Tibial nerve (tissue), 3 donors: ENCODE results near the gene DHX34.

Experiments used
- CTCF ChIP-seq, 5 experiments: fragments of 200-600 bp in 3 of 5; fragments of 450-650 bp in 2 of 5; sonication (generic) in 3 of 5; IDR thresholded peaks; one replicate each; pipeline ENCODE4 v1.5.1; 2016 to 2019; ENCODE audit warnings: antibody characterized with exemption in 5 of 5, mild to moderate bottlenecking in 3 of 5, moderate library complexity in 2 of 5
- POLR2A ChIP-seq, 2 donors: fragments of 450-650 bp; IDR thresholded peaks; one replicate each; pipeline ENCODE4 v1.6.1; 2017; ENCODE audit warnings: antibody characterized with exemption in 2 of 2, mild to moderate bottlenecking in 2 of 2, moderate library complexity in 2 of 2

- TF ChIP-seq POLR2A (IDR thresholded peaks at IDR 0.05) = no peak
- peak; percentile 71 to 85 (median 78) for TF ChIP-seq CTCF (IDR thresholded peaks at IDR 0.05)
Measured at GRCh38 chr19:47427241-47428176, 78.4 kb downstream of the DHX34 start.
